Prostate gland (tissue), 2 donors: Measurements from ENCODE around the gene DDX17.

Experiments
- POLR2A ChIP-seq: fragments of 450-650 bp; IDR thresholded peaks from one replicate; pipeline ENCODE4 v1.6.1; 2016; ENCODE audit warnings: antibody characterized with exemption, mild to moderate bottlenecking
- POLR2AphosphoS5 ChIP-seq: sonication (generic); formaldehyde crosslinking; IDR thresholded peaks from one replicate; pipeline ENCODE4 v1.6.1; 2017; ENCODE audit warnings: antibody characterized with exemption
- TF ChIP-seq, protein P1 (sequence below), 4 experiments: fragments of 200-600 bp in 2 of 4; fragments of 450-650 bp in 2 of 4; sonication (generic) in 2 of 4; IDR thresholded peaks; 1 replicate in 3 of 4; 2 replicates in 1 of 4; pipeline ENCODE4 v1.5.1; 2016 to 2019; ENCODE audit warnings: antibody characterized with exemption in 4 of 4, mild to moderate bottlenecking in 2 of 4, moderate library complexity in 2 of 4

DNA sequence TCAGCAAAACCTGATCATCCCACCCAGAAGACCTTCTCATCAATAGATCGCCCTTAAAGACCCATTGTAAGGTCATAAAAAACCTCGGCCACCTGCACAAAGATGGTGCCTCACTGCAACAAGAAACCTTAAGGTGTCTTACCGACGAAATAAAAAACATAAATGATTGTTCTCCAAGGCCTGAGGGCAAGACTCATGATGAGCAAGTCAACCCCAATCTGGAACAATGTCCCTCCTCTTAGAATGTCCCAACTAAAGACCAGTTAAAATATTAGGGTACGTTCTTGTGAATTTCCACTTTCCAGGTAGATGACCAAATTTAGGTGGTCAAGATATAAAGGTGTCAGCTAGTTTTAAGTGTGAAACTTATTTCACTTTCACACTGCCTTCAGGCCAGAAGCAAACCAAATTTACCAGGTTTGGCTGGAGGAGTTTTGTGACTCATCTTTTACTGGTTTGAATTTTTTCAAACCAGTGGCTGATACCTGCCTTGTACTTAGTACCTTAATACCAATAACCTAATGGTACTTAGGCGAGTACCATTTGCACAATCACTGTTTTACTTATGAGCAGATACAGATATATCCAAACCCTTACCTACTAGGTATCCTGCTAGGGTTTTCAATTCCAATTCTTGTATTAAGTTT lies 23.3 kb downstream of the DDX17 start:
- TF ChIP-seq POLR2A, result no peak
- TF ChIP-seq, protein P1, sequence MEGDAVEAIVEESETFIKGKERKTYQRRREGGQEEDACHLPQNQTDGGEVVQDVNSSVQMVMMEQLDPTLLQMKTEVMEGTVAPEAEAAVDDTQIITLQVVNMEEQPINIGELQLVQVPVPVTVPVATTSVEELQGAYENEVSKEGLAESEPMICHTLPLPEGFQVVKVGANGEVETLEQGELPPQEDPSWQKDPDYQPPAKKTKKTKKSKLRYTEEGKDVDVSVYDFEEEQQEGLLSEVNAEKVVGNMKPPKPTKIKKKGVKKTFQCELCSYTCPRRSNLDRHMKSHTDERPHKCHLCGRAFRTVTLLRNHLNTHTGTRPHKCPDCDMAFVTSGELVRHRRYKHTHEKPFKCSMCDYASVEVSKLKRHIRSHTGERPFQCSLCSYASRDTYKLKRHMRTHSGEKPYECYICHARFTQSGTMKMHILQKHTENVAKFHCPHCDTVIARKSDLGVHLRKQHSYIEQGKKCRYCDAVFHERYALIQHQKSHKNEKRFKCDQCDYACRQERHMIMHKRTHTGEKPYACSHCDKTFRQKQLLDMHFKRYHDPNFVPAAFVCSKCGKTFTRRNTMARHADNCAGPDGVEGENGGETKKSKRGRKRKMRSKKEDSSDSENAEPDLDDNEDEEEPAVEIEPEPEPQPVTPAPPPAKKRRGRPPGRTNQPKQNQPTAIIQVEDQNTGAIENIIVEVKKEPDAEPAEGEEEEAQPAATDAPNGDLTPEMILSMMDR (IDR thresholded peaks at IDR 0.05), result no peak
- TF ChIP-seq POLR2AphosphoS5, result no peak
